RWPE2 (cell line): ENCODE data around the gene COX19.

Experiments used
- ATAC-seq: fragments of 200-7000 bp; cut with Tn5 transposase; 3 replicates; pipeline ENCODE4 v1.9.1; 2021; ENCODE audit warnings: low read depth
- DNase-seq: peaks from one replicate; pipeline ENCODE4 v3.0.0-alpha.2; 2020; ENCODE audit warnings: low spot score
- H3K27ac ChIP-seq: fragments of 450-650 bp; 2 replicates; pipeline ENCODE4 v1.5.1; 2017; ENCODE audit warnings: mild to moderate bottlenecking; ENCODE audit not compliant: poor library complexity, severe bottlenecking
- H3K27me3 ChIP-seq: fragments of 250-450 bp; sonication (Bioruptor Pico); 2 replicates; pipeline ENCODE4 v1.5.1; 2021; ENCODE audit warnings: mild to moderate bottlenecking, moderate library complexity; ENCODE audit not compliant: insufficient read depth, poor library complexity, severe bottlenecking
- H3K36me3 ChIP-seq: fragments of 250-450 bp; sonication (Bioruptor Pico); 2 replicates; pipeline ENCODE4 v1.5.1; 2020; ENCODE audit warnings: low read depth, mild to moderate bottlenecking, moderate library complexity
- H3K4me1 ChIP-seq: fragments of 250-450 bp; sonication (Bioruptor Pico); 2 replicates; pipeline ENCODE4 v1.5.1; 2021; ENCODE audit warnings: mild to moderate bottlenecking, moderate library complexity; ENCODE audit not compliant: insufficient read depth, poor library complexity, severe bottlenecking
- H3K4me3 ChIP-seq: fragments of 250-450 bp; sonication (Bioruptor Pico); 2 replicates; pipeline ENCODE4 v1.5.1; 2021; ENCODE audit warnings: mild to moderate bottlenecking, moderate library complexity; ENCODE audit not compliant: severe bottlenecking
- H3K9me3 ChIP-seq: fragments of 250-450 bp; sonication (Bioruptor Pico); 2 replicates; pipeline ENCODE4 v1.5.1; 2021; ENCODE audit warnings: mild to moderate bottlenecking, moderate library complexity; ENCODE audit not compliant: severe bottlenecking
- TF ChIP-seq, protein P1 (sequence below): fragments of 450-650 bp; IDR thresholded peaks from one replicate; pipeline ENCODE4 v1.5.1; 2017; ENCODE audit warnings: mild to moderate bottlenecking, moderate library complexity; ENCODE audit not compliant: poor library complexity, severe bottlenecking

Gene COX19

DNA sequence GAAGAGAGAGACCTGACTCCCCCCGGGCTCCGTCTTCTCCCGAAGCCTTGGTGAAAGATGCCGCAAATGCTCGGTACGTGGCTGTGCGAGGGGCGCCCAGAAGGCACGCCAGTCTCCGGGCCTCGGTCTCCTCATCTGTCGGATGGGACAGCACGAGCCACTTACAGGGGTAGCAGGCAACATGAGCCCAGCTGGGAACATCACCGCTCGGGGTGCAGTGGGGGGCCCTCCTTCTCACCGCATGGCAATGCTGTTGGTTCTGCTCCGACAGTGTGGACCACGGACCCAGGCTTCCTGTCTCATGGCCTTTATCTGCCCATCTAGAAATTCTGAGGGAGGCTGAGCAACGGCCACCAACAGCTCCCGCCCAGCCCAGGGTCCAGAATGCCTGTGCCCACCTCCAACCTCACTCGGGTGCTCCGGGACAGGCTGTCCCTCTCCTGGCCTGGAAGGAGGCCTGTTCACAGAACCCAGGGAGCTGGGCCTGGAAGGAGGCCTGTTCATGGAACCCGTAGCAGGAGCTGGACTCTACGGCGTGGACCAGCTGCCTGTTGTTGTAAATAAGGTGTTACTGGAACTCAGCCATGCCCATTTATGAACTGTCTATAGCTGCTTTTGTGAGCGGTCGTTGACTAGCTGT, 36.7 kb downstream of the COX19 start:
- no peak for ATAC-seq
- TF ChIP-seq, protein P1, sequence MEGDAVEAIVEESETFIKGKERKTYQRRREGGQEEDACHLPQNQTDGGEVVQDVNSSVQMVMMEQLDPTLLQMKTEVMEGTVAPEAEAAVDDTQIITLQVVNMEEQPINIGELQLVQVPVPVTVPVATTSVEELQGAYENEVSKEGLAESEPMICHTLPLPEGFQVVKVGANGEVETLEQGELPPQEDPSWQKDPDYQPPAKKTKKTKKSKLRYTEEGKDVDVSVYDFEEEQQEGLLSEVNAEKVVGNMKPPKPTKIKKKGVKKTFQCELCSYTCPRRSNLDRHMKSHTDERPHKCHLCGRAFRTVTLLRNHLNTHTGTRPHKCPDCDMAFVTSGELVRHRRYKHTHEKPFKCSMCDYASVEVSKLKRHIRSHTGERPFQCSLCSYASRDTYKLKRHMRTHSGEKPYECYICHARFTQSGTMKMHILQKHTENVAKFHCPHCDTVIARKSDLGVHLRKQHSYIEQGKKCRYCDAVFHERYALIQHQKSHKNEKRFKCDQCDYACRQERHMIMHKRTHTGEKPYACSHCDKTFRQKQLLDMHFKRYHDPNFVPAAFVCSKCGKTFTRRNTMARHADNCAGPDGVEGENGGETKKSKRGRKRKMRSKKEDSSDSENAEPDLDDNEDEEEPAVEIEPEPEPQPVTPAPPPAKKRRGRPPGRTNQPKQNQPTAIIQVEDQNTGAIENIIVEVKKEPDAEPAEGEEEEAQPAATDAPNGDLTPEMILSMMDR, result no peak
- H3K4me1 ChIP-seq, result no peaks in the 10 kb centered on the region
- H3K27ac ChIP-seq, result no peak overlapping the region
- no peak overlapping the region for H3K4me3 ChIP-seq
- peak; percentile 47 for DNase-seq
- H3K9me3 ChIP-seq, result peaks cover 3% of the 10 kb centered on the region
- no peaks in the 10 kb centered on the region for H3K27me3 ChIP-seq
- no peaks in the 10 kb centered on the region for H3K36me3 ChIP-seq

DNA sequence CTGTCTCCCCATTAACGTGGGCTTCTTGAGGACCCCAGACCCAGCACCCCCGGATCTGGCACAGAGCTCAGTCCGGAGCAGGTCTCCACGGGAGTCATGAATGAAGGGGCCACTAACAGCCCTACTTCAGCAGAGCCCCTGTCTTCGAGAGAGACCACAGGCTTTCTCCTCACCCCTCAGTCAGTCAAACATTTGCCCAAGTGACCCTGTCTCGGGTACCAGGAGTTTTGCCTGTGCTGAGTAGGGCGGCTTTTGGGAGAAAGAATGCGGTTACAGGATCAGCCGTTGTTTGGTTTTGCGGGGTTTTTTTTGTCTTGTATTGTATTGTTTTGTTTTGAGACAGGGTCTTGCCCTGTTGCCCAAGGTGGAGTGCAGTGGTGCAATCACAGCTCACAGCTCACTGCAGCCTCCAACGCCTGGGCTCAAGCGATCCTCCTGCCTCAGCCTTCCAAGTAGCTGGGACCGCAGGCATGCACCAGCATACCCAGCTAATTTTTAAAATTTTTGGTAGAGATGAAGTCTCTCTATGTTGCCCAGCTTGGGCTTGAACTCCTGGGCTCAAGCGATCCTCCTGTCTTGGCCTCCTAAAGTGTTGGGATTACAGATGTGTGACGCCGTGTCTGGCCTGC, 37.4 kb downstream of the COX19 start:
- Histone ChIP-seq H3K4me3 (no peak overlapping the region), H3K27ac (no peak overlapping the region), H3K9me3 (peaks cover 3% of the 10 kb centered on the region), H3K4me1 (no peaks in the 10 kb centered on the region), H3K27me3 (no peaks in the 10 kb centered on the region), H3K36me3 (no peaks in the 10 kb centered on the region)
- TF ChIP-seq, protein P1, result no peak
- DNase-seq (peak; percentile 28), ATAC-seq (no peak)

DNA sequence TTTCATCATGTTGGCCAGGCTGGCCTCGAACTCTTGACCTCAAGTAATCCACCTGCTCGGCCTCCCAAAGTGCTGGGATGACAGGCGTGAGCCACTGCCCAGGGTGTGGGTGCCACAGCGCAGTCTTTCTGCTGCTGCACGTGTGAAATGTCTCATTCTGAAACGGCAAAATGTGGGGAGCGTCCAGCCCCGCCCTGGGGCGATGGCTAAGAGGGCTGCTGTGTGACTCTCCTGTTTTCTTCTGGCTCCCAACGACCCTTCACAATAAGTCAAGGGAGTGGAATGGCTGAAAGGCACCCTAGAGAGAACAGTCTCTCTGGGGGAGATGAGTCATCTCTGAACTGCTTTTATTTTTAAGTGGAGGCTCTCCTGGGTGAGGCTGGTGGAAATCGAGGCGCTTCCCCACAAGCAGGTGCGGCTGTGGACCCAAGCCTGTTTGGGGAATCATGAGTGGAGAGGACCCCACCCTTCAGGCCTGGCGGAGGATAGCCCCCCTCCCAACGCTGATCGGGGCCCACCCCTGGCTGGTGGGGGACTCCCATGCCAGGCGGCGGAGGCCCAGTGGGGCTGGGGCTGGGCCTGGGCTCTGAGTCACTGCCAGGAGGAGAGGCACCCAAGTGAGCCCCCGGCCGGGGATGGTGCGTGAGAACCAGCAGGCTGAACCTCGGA, 38.8 kb downstream of the COX19 start:
- ATAC-seq, result peak; percentile 74
- H3K4me1 ChIP-seq, result no peaks in the 10 kb centered on the region
- no peak overlapping the region for H3K4me3 ChIP-seq
- no peak overlapping the region for H3K27ac ChIP-seq
- peak; percentile 66 for DNase-seq
- no peaks in the 10 kb centered on the region for H3K27me3 ChIP-seq
- TF ChIP-seq, protein P1, result no peak
- H3K9me3 ChIP-seq, result peaks cover 3% of the 10 kb centered on the region
- no peaks in the 10 kb centered on the region for H3K36me3 ChIP-seq

DNA sequence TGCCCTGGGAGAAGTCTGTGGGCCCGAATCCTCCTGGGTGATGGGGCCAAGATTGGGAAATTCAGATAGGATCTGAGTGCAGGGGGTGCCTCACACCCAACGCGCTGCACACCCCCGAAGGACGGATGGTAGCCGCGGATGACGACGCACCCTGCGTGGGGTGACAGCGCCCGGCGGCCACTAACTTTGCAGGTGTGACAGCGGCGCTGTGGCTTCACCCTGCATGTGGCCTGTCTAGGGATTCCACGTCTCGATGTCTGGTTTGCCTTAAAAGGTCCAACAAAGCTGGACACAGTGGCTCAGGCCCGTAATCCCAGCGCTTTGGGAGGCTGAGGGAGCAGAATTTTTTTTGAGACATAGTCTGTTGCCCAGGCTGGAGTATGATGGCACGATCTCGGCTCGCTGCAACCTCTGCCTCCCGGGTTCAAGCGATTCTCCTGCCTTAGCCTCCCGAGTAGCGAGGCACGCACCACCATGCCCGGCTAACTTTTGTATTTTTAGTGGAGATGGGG, 39.4 kb downstream of the COX19 start:
- Histone ChIP-seq H3K36me3 (no peaks in the 10 kb centered on the region), H3K27me3 (no peaks in the 10 kb centered on the region), H3K27ac (no peak overlapping the region), H3K4me1 (no peaks in the 10 kb centered on the region), H3K4me3 (no peak overlapping the region), H3K9me3 (no peaks in the 10 kb centered on the region)
- DNase-seq (peak; percentile 53), ATAC-seq (no peak)
- TF ChIP-seq, protein P1, result no peak
